Thymus (tissue), 11 donors: ENCODE data around the gene KNDC1. TPM values are rescaled to one million over a fixed set of nuclear protein-coding genes. Genes with fewer than 3 reads are reported as not detected.
A peak's percentile ranks its signal among the peaks of the same experiment; 100 is the strongest.

ENCODE experiments used
- DNase-seq, 9 donors: peaks; one replicate each; pipeline ENCODE4 v3.0.0-alpha.2; 2013; ENCODE audit warnings: low spot score in 9 of 9, low read depth in 6 of 9, missing footprints in 1 of 9
- H3K27ac ChIP-seq, 2 donors: one replicate each; pipeline ENCODE4 v1.5.1; 2013; ENCODE audit warnings: control low read depth in 1 of 2, low read depth in 1 of 2, low read length in 1 of 2, mild to moderate bottlenecking in 1 of 2, moderate library complexity in 1 of 2
- H3K27me3 ChIP-seq, 2 donors: one replicate each; pipeline ENCODE4 v1.5.1; 2013; ENCODE audit warnings: low read length in 1 of 2; ENCODE audit not compliant: control insufficient read depth in 2 of 2, insufficient read depth in 1 of 2
- H3K36me3 ChIP-seq, 2 donors: one replicate each; pipeline ENCODE4 v1.5.1; 2013; ENCODE audit warnings: low read length in 1 of 2, mild to moderate bottlenecking in 1 of 2, moderate library complexity in 1 of 2; ENCODE audit not compliant: control insufficient read depth in 2 of 2, insufficient read depth in 2 of 2
- H3K4me1 ChIP-seq, 2 donors: one replicate each; pipeline ENCODE4 v1.5.1; 2013; ENCODE audit warnings: low read length in 2 of 2; ENCODE audit not compliant: control insufficient read depth in 2 of 2, insufficient read depth in 2 of 2
- H3K4me3 ChIP-seq, 2 donors: one replicate each; pipeline ENCODE4 v1.5.1; 2013; ENCODE audit warnings: low read length in 2 of 2, control low read depth in 1 of 2, mild to moderate bottlenecking in 1 of 2
- H3K9me3 ChIP-seq, 2 donors: one replicate each; pipeline ENCODE4 v1.5.1; 2013; ENCODE audit warnings: low read length in 1 of 2, mild to moderate bottlenecking in 1 of 2; ENCODE audit not compliant: control insufficient read depth in 2 of 2, insufficient read depth in 1 of 2
- WGBS: extraction: QIAGEN DNeasy Blood & Tissue Kit; methylation state at CpG from one replicate; pipeline ENCODE4 v1.1.7; 2013; 5-methylcytosine and 5-hydroxymethylcytosine counted together
- polyA plus RNA-seq: library from polyadenylated mRNA; stranded (reverse); fragments of 200-250 nt; gene quantifications from one replicate; pipeline ENCODE4 v1.2.3, GENCODE V29; 2013
- total RNA-seq: library from RNA; stranded (reverse); fragments of 120-200 nt; gene quantifications from one replicate; pipeline ENCODE4 v1.2.4, GENCODE V29; 2013
- donor health status: healthy.

KNDC1 gene
- total and polyA plus RNA-seq, 2 donors, result 0.02 to 0.19 TPM

DNA sequence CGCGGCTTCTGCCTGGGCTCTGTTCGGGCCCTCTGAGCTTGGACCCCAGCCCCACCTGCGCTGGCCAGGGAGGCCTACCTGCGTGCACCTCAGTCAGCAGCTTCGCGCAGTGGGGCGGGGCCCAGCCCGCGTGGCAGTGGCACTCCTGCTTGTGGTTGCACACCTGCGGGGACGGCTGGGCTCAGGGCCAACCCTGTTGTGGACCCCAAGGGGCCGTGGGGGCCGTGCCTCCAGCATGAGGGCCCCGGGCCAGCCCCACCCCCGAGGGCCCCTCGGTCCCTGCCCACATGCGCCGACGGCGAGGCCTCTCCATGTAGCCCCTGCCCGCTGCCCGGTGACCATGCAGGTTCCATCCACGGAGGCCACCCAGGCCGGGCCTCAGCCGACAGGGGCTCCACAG lies 109.3 kb downstream of the KNDC1 start:
- no peak for DNase-seq

DNA sequence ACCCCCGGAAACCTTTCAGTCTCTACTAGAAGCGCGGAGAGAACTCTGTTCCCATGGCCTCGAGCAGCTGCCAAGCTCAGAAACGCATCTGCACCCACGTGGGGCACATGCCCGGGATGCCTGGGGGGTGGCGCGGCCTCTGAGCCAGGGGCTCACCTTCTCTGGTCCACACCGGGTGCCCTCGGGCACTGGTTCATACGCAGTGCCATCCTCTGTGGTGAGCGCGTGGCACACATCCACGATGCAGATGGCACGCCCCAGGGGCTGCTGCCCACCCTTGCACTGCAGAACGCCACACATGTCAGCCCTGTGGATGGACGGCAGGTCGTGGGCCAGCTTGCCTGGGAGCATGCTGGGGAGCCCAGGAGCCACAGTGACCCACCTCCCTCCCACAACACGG lies 110.2 kb downstream of the KNDC1 start:
- no peak for DNase-seq
- Histone ChIP-seq H3K9me3 (no peaks in the 10 kb centered on the region), H3K27me3 (peaks cover under 1 to 10% of the 10 kb centered on the region in 2 donors), H3K4me1 (peaks cover 3 to 7% of the 10 kb centered on the region in 2 donors), H3K27ac (no peak overlapping the region), H3K4me3 (no peak overlapping the region), H3K36me3 (no peaks in the 10 kb centered on the region)
- 95% methylated on average over 20 of the region's 20 CpGs for WGBS

More for the DNA sequence above, 109.3 kb downstream of the KNDC1 start:
- Histone ChIP-seq H3K9me3 (no peaks in the 10 kb centered on the region), H3K27ac (no peak overlapping the region), H3K4me1 (peaks cover 0 to under 1% of the 10 kb centered on the region in 2 donors), H3K27me3 (peaks cover 0 to 2% of the 10 kb centered on the region in 2 donors), H3K4me3 (no peak overlapping the region), H3K36me3 (no peaks in the 10 kb centered on the region)
- 90% methylated on average over 26 of the region's 26 CpGs for WGBS

DNA sequence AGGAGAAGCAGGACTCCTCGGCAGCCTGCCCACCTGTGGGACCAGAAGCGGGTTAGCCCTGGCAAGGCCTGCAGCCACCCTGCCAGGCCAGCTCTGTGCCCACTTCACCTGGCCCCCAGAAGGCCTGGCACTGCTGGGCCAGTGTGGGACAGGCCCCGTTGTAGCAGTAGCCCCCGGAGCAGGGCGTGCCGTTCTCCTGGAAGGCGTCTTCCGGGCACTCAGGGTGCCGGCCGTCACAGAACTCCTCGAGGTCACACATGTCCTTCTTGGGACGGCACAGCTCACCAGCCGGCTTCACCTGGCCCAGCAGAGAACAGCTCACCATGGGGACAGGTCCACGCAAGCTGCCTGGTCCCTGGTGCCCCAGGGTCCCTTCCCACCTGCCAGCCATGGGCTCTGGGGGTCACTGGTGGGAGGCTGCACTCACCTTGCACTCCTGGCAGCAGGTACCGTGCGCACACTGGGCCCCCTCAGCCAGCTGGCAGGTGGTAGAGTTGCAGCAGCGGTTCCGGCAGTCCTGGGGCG lies 110.8 kb downstream of the KNDC1 start:
- no peak for DNase-seq
- H3K27me3 ChIP-seq, result peaks cover 6 to 16% of the 10 kb centered on the region in 2 donors
- peaks cover 8 to 13% of the 10 kb centered on the region in 2 donors for H3K4me1 ChIP-seq
- peaks cover 0 to 2% of the 10 kb centered on the region in 2 donors for H3K9me3 ChIP-seq
- H3K36me3 ChIP-seq, result no peaks in the 10 kb centered on the region
- H3K27ac ChIP-seq, result no peak overlapping the region
- no peak overlapping the region for H3K4me3 ChIP-seq
- 98% methylated on average over 19 of the region's 19 CpGs for WGBS

DNA sequence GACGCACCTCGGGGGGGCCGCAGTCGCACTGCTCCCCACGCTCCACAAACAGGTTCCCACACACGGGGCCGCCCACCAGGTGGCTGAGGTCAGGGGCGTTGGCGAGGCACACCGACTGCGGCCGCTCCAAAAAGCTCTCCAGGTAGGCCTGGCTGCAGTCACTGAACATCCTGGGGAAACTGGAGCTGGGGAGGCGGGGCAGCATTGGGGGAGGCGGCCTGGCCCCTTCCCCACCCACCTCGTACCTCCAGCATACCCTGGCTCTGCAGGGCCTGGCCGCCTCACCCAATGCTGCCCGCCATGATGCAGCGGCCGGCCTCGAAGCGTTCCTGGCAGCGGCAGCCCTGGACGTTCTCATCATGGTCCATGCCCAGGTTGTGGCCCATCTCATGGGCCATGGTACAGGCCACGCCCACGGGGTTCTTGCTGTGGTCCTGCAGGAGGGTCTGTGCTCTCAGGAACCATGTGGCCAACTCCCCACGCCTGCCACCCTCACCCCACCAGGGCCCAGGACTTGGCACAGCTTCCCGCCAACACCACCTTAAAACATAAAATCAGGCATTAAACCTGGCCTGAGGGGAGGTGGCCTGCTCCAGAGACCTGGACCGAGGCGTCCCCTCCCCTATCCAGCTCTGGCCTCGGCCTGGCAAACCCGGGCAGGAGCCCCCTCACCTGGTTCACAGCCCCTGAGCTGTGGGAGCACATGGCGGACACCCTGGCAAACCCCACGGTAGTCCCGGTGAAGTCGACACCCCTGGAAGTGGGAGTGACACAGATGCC lies 111.7 kb downstream of the KNDC1 start:
- Histone ChIP-seq H3K9me3 (peaks cover 0 to 2% of the 10 kb centered on the region in 2 donors), H3K4me1 (peaks cover 16% of the 10 kb centered on the region in 2 donors), H3K36me3 (no peaks in the 10 kb centered on the region), H3K27ac (no peak overlapping the region), H3K27me3 (peaks cover 15 to 25% of the 10 kb centered on the region in 2 donors), H3K4me3 (no peak overlapping the region)
- no peak for DNase-seq
- 95% methylated on average over 35 of the region's 35 CpGs for WGBS

DNA sequence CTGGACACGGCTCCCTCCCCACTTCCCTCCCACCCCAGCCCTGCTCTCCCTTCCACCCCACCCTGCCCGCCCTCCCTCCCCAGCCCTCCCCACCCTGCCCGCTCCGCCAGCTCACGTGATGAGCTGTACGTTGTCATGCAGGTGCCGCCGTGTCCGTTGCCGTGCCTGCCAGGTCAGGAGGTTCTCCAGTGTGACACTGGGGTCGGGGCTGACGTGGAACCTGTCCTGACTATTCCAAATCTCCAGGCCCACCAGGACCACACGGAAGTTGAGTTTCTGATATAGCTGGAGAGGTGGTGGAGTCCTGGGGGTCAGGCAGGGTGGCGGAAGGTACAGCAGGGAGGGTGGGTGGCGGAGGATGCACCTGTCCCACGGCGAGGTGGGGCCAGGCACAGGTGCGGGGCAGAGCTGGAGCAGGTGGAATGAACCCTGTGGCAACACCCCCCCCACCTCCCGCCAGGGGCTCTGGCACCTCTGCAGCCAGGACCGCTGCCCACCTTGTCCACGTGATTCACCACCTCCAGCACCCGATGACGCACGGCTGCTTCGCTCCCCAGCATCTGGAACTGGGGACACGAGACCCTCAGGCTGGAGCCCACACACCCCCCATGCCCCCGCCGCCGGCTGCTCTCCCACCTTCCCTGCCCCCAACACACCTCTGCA lies 112.4 kb downstream of the KNDC1 start:
- no peak overlapping the region for H3K4me3 ChIP-seq
- H3K4me1 ChIP-seq, result peaks cover 16 to 22% of the 10 kb centered on the region in 2 donors
- H3K36me3 ChIP-seq, result no peaks in the 10 kb centered on the region
- 93% methylated on average over 29 of the region's 29 CpGs for WGBS
- H3K9me3 ChIP-seq, result peaks cover 0 to 2% of the 10 kb centered on the region in 2 donors
- no peak for DNase-seq
- H3K27ac ChIP-seq, result no peak overlapping the region
- H3K27me3 ChIP-seq, result peaks cover 22 to 32% of the 10 kb centered on the region in 2 donors

DNA sequence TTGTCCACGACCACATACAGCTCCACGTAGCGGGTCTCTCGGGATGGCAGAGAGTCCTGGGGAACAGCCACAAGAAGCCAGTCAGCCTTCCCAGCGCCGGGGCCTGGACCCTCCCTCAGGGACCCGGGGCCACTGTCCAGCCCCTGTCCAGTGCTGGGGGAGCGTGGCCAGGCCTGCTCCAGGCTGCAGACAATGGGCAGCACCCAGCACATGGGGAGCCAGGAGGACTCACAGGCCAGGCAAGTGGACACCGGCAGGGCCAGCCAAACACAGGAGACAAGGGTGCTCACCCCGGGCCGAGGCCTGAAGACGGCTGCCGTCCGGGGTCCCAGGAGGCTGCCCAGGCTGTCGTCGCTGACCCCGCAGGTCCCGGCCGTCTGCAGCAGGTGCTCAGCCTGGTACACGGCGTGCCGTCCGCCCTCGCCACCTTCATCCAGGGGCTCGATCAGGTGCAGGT lies 113.0 kb downstream of the KNDC1 start:
- no peak overlapping the region for H3K4me3 ChIP-seq
- peaks cover 16 to 26% of the 10 kb centered on the region in 2 donors for H3K4me1 ChIP-seq
- no peak overlapping the region for H3K27ac ChIP-seq
- peaks cover 0 to 2% of the 10 kb centered on the region in 2 donors for H3K9me3 ChIP-seq
- no peaks in the 10 kb centered on the region for H3K36me3 ChIP-seq
- peaks cover 24 to 37% of the 10 kb centered on the region in 2 donors for H3K27me3 ChIP-seq
- DNase-seq, result no peak
- 98% methylated on average over 25 of the region's 25 CpGs for WGBS

DNA sequence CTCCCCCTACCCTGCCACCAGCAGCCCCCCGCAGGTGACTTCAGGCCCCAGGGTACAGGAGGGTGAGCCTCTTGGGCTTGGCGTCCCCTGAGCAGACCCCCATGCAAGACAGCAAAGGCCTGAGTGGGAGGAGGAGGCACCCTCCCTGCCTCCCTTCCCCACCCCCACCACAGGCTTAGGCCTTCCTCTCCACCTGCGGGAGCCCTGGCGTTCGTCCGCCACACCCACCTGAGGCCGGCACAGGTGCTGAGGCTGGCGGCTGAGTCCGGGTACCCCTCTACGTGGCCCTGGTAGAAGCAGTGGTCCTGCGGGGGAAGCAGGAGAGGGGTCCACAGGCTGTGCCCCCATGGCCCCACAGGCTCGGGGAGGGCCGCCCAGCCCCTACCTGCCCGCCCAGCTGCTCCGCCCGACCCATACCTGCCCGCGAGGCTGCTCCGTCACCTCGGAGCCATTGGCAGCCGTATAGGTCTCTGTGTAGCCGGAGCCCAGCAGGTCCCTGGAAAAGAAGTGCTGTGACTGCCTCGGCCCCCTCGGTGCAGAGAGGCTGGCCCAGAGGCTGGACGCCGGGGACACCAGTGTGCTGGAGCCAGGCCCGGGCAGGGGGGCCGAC lies 113.6 kb downstream of the KNDC1 start:
- WGBS, result 96% methylated on average over 28 of the region's 28 CpGs
- H3K36me3 ChIP-seq, result no peaks in the 10 kb centered on the region

DNA sequence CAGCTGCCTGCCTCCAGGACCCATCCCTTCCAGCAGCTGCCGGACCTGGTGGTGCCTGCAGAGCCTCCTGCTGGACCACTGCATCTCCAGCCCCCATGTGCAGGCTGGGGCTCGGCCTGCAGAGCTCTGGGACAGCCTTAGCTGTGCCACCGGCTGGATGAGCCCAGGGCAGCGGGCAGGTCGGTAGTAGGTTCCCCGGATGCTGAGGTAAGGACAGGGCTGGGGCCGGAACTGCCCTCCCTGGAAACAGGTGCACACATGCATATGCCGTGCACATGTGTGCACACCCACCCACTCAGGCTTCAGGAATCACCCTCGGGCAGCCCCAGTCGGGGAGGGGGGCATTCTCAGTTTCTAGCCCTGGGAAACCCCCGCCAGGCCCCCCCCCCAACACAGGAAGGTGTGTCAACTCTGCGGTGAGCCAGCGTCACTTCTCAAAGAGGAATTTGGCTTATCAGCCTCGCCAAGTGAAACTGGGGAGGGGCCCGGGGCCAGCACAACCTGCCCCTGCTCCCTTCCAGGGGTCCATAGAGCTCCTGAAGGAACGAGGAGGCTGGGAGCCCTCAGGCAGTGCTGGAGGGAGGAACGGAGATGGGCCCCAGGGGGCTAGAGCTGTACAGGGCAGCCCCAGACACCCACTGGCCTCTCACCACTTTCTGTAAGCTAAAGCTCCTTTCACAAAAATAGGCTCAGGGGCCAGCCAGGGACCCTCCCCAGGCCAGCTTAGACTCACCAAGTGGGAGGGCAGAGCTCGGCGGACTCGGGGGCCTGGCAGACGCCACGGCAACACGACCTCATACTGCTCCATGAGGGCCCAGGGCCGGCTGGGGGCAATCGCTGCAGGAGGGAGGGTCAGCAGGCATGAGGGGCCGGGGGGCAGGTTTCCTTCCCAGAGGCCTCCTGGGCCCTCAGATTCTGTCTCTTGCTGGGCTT lies 115.0 kb downstream of the KNDC1 start:
- H3K9me3 ChIP-seq, result peaks cover 0 to 2% of the 10 kb centered on the region in 2 donors
- peak in 2 of 9 donors; percentile 31 to 72 for DNase-seq
- H3K27ac ChIP-seq, result peak overlapping the region; percentile 11 to 38
- peaks cover 16 to 38% of the 10 kb centered on the region in 2 donors for H3K4me1 ChIP-seq
- H3K36me3 ChIP-seq, result peaks cover 7 to 10% of the 10 kb centered on the region in 2 donors
- WGBS, result 5% methylated on average over 26 of the region's 26 CpGs
- H3K27me3 ChIP-seq, result peaks cover 24 to 37% of the 10 kb centered on the region in 2 donors
- peak overlapping the region; percentile 35 to 42 for H3K4me3 ChIP-seq

More for the DNA sequence above, 113.6 kb downstream of the KNDC1 start:
- DNase-seq, result no peak
- H3K27ac ChIP-seq, result no peak overlapping the region
- peaks cover 16 to 32% of the 10 kb centered on the region in 2 donors for H3K4me1 ChIP-seq
- no peak overlapping the region for H3K4me3 ChIP-seq
- H3K9me3 ChIP-seq, result peaks cover 0 to 2% of the 10 kb centered on the region in 2 donors
- peaks cover 24 to 37% of the 10 kb centered on the region in 2 donors for H3K27me3 ChIP-seq
